ENCODE results near the gene CHN1. TPM values are rescaled to one million over a fixed set of nuclear protein-coding genes. Genes with fewer than 3 reads are reported as not detected.

The CHN1 gene
- total RNA-seq, 4 donors from 2014 or later: 6.4 to 23.8 (median 8.7) TPM

DNA sequence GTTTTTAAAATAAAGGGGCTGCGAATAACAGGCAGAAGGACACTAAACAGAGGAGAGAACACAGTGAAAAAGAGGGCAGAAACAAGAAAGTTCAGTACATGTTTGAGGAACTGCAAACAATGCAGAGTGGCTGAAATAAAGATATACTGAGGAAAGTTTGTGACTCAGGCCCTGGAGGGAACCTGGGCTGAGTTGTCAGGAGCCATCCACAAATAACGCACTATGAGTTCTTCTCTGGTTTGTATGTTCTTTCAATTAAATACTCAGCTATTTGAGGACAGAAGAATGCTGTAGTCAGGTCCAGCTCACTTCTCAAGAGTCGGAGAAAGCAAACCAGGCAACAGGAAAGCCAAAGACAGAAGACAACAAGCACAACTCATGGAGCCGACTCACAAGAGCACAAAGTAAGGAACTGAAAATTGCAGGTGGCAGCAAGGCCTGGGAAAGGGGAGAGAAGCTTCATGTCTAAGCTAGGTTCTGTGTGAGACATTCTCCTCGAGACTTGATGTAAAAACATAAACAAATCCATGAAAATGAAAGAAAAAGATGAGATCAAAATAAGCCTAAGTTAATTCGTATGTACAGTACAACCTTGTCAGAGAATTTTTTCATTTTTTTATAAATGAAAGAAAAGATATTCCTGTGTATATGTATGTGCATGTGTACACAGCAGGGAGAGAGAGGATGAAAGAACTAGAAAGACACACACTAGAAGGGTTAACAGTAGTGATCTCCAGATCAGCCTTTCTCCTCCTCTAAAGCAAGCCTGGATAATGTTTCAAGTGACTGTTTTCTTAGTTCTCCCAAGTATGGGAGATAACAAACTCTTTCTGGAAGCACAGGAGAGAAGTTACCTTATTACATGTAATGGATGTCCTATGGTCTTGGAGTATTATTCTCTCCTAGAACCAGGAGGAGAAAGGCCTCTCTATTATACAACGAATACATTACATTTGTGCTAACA is 41.5 kb downstream of the CHN1 start:
- ATAC-seq (ENCODE audit: low FRiP score) (no peak), DNase-seq (ENCODE audit: low spot score) (no peak)
- TF ChIP-seq, protein P1, sequence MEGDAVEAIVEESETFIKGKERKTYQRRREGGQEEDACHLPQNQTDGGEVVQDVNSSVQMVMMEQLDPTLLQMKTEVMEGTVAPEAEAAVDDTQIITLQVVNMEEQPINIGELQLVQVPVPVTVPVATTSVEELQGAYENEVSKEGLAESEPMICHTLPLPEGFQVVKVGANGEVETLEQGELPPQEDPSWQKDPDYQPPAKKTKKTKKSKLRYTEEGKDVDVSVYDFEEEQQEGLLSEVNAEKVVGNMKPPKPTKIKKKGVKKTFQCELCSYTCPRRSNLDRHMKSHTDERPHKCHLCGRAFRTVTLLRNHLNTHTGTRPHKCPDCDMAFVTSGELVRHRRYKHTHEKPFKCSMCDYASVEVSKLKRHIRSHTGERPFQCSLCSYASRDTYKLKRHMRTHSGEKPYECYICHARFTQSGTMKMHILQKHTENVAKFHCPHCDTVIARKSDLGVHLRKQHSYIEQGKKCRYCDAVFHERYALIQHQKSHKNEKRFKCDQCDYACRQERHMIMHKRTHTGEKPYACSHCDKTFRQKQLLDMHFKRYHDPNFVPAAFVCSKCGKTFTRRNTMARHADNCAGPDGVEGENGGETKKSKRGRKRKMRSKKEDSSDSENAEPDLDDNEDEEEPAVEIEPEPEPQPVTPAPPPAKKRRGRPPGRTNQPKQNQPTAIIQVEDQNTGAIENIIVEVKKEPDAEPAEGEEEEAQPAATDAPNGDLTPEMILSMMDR (IDR thresholded peaks at IDR 0.05): no peak

DNA sequence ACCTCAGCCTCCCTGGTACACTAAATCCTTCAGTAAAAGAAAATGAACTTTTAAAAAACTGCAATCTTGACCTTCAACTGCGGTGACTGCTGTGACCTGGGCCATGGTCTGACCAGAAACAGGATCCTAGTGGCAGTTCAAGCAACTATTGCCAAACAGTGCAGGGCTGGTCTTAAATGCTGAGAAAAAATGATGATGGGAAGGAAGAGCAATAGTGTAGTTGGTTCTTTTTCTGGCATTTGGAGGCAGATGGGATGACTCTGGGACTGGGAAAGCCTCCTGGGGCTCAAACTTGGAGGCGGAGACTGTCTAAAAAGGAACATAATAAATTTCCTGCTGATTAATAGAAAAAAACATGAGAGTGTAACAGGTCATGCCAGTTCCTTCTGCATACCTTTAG is 45.4 kb downstream of the CHN1 start:
- ATAC-seq (ENCODE audit: low FRiP score) (peak; percentile 66), DNase-seq (ENCODE audit: low spot score) (no peak)
- TF ChIP-seq, protein P1 (IDR thresholded peaks at IDR 0.05): no peak

DNA sequence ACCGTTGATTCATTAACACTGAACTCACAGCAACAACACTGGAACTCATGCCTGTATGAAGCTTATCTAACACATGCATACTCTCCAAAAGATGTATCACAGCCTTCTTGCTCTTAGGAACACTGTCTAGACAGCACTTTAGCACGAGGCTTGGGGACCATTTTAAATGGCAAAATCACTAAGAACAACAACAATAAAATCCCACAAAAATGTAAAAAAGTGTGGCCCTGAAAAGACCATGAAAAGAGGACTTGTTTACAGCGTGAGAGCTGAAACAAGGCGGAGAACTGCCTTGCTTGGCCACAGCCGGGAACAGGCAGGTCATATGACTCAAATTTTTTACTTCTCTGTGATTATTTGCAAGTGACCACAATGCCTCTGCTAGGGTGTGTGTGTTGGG is 48.1 kb downstream of the CHN1 start:
- DNase-seq (ENCODE audit: low spot score) (no peak), ATAC-seq (ENCODE audit: low FRiP score) (no peak)
- TF ChIP-seq, protein P1 (IDR thresholded peaks at IDR 0.05): no peak

DNA sequence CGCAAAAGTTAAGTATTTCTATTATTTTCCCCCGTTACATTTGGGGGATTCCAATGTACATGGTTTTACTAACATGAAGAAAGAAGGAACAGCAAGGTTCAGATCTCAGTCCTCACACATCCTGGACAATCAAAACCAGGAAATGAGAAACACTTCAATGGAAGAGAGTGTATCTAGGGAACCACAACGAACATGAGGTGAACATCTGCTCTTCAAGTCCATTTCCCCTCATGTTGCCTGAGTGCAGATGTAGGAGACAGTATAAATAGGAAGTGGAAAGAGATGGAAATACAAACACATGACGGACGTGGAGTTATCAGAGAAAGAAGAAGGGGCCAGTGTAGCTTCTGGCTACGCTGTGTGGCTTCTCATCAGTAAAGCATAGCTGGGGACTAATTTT is 52.6 kb downstream of the CHN1 start:
- TF ChIP-seq, protein P1 (IDR thresholded peaks at IDR 0.05): no peak
- ATAC-seq (ENCODE audit: low FRiP score): no peak

DNA sequence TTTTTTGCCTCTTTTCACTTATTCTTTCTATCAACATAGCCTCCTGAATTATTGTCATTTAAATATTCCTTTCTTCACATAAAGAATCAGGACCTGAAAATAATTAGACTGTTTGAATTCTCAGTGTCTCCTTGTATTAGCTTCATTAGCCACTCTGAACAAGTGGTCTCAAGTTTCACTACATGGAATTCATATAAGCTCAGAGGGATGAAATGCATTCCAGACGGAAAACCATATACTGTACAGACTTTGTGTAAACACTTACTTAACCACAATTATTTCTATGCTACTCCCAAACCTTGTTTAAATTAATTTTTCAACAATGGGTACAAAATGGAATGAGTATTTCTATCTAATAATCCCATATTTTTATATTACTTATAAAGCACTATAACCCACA is 53.4 kb downstream of the CHN1 start:
- no peak for ATAC-seq (ENCODE audit: low FRiP score)
- TF ChIP-seq, protein P1 (IDR thresholded peaks at IDR 0.05): no peak
- DNase-seq (ENCODE audit: low spot score): no peak

More for the DNA sequence above, 52.6 kb downstream of the CHN1 start:
- DNase-seq (ENCODE audit: low spot score): no peak

DNA sequence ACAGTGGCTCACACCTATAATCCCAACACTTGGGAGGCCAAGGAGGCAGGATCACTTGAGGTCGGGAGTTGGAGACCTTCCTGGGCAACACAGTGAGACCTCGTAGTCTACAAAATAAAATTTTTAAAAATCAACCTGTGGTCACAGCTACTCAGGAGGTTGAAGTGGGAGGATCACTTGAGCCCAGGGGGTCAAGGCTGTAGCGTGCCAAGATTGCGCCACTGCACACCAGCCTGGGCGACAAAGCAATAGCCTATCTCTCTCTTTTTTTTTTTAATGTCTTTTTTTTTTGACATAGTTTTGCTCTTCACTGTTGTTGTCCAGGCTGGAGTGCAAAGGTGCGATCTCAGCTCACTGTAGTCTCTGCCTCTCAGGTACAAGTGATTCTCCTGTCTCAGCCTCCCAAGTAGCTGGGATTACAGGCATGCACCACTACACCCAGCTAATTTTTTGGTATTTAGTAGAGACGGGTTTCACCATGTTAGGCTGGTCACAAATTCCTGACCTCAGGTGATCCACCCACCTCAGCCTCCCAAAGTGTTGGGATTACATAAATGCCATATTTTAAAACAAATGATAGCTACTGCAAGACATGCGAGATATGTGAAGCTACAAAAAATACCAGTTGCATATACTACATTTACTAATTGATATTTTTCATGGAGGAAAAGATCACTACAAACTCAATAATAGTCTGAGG is 55.0 kb downstream of the CHN1 start:
- no peak for ATAC-seq (ENCODE audit: low FRiP score)
- TF ChIP-seq, protein P1 (IDR thresholded peaks at IDR 0.05): no peak
- DNase-seq (ENCODE audit: low spot score): no peak
